ENCODE data around the gene FBXO8. TPM values are rescaled to one million over a fixed set of nuclear protein-coding genes. Genes with fewer than 3 reads are reported as not detected.

FBXO8 gene
- polyA plus RNA-seq, 1 of the 3 experiments (the other 2 are of a cell fraction), result 16.0 TPM

DNA sequence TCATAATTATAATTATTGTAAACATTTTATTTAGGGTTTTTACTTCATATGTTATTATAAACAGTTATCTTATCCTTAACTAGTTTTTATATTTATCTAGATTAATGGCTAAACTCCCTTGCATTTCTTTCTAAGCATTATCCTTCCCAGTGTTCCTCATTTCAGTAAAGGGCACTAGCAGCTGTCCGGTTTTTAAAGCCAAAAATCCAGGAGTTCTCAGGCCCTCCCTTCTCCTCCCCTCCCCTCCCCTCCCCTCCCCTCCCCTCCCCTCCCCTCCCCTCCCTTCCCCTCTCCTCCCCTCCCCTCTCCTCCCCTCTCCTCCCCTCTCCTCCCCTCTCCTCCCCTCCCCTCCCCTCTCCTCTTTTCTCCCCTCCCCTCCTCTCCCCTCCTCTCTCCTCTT is 58.9 kb downstream of the FBXO8 start:
- H3K9ac ChIP-seq, result no peak overlapping the region
- no peaks in the 10 kb centered on the region for H3K9me3 ChIP-seq
- TF ChIP-seq, protein P1, sequence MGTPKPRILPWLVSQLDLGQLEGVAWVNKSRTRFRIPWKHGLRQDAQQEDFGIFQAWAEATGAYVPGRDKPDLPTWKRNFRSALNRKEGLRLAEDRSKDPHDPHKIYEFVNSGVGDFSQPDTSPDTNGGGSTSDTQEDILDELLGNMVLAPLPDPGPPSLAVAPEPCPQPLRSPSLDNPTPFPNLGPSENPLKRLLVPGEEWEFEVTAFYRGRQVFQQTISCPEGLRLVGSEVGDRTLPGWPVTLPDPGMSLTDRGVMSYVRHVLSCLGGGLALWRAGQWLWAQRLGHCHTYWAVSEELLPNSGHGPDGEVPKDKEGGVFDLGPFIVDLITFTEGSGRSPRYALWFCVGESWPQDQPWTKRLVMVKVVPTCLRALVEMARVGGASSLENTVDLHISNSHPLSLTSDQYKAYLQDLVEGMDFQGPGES (IDR thresholded peaks at IDR 0.05; ENCODE audit: low read depth, low read length), result no peak
- TF ChIP-seq JUND (IDR thresholded peaks at IDR 0.05), result no peak
- TF ChIP-seq, protein P2, sequence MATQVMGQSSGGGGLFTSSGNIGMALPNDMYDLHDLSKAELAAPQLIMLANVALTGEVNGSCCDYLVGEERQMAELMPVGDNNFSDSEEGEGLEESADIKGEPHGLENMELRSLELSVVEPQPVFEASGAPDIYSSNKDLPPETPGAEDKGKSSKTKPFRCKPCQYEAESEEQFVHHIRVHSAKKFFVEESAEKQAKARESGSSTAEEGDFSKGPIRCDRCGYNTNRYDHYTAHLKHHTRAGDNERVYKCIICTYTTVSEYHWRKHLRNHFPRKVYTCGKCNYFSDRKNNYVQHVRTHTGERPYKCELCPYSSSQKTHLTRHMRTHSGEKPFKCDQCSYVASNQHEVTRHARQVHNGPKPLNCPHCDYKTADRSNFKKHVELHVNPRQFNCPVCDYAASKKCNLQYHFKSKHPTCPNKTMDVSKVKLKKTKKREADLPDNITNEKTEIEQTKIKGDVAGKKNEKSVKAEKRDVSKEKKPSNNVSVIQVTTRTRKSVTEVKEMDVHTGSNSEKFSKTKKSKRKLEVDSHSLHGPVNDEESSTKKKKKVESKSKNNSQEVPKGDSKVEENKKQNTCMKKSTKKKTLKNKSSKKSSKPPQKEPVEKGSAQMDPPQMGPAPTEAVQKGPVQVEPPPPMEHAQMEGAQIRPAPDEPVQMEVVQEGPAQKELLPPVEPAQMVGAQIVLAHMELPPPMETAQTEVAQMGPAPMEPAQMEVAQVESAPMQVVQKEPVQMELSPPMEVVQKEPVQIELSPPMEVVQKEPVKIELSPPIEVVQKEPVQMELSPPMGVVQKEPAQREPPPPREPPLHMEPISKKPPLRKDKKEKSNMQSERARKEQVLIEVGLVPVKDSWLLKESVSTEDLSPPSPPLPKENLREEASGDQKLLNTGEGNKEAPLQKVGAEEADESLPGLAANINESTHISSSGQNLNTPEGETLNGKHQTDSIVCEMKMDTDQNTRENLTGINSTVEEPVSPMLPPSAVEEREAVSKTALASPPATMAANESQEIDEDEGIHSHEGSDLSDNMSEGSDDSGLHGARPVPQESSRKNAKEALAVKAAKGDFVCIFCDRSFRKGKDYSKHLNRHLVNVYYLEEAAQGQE (IDR thresholded peaks at IDR 0.05; ENCODE audit: low read depth, low read length), result no peak
- no peak for TF ChIP-seq CHD2 (IDR thresholded peaks at IDR 0.05; ENCODE audit: low read length, partially characterized antibody)
- no peak for TF ChIP-seq RFX5 (IDR thresholded peaks at IDR 0.05; ENCODE audit: low read length)
- TF ChIP-seq SMC3 (IDR thresholded peaks at IDR 0.05; ENCODE audit: low read depth, low read length), result no peak
- TF ChIP-seq, protein P3, sequence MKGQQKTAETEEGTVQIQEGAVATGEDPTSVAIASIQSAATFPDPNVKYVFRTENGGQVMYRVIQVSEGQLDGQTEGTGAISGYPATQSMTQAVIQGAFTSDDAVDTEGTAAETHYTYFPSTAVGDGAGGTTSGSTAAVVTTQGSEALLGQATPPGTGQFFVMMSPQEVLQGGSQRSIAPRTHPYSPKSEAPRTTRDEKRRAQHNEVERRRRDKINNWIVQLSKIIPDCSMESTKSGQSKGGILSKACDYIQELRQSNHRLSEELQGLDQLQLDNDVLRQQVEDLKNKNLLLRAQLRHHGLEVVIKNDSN (IDR thresholded peaks at IDR 0.05; ENCODE audit: borderline replicate concordance, low read depth), result no peak
- TF ChIP-seq, protein P4, sequence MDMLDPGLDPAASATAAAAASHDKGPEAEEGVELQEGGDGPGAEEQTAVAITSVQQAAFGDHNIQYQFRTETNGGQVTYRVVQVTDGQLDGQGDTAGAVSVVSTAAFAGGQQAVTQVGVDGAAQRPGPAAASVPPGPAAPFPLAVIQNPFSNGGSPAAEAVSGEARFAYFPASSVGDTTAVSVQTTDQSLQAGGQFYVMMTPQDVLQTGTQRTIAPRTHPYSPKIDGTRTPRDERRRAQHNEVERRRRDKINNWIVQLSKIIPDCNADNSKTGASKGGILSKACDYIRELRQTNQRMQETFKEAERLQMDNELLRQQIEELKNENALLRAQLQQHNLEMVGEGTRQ (IDR thresholded peaks at IDR 0.05; ENCODE audit: borderline replicate concordance, low read depth, low read length), result no peak
- TF ChIP-seq, protein P5, sequence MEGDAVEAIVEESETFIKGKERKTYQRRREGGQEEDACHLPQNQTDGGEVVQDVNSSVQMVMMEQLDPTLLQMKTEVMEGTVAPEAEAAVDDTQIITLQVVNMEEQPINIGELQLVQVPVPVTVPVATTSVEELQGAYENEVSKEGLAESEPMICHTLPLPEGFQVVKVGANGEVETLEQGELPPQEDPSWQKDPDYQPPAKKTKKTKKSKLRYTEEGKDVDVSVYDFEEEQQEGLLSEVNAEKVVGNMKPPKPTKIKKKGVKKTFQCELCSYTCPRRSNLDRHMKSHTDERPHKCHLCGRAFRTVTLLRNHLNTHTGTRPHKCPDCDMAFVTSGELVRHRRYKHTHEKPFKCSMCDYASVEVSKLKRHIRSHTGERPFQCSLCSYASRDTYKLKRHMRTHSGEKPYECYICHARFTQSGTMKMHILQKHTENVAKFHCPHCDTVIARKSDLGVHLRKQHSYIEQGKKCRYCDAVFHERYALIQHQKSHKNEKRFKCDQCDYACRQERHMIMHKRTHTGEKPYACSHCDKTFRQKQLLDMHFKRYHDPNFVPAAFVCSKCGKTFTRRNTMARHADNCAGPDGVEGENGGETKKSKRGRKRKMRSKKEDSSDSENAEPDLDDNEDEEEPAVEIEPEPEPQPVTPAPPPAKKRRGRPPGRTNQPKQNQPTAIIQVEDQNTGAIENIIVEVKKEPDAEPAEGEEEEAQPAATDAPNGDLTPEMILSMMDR (IDR thresholded peaks at IDR 0.05), result no peak
- no peak for TF ChIP-seq TEAD4 (IDR thresholded peaks at IDR 0.05; ENCODE audit: borderline replicate concordance, insufficient read depth)
- no peak for TF ChIP-seq MEF2A (IDR thresholded peaks at IDR 0.05; ENCODE audit: borderline replicate concordance, low read depth)
- TF ChIP-seq, protein P6, sequence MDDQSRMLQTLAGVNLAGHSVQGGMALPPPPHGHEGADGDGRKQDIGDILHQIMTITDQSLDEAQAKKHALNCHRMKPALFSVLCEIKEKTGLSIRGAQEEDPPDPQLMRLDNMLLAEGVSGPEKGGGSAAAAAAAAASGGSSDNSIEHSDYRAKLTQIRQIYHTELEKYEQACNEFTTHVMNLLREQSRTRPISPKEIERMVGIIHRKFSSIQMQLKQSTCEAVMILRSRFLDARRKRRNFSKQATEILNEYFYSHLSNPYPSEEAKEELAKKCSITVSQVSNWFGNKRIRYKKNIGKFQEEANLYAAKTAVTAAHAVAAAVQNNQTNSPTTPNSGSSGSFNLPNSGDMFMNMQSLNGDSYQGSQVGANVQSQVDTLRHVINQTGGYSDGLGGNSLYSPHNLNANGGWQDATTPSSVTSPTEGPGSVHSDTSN (IDR thresholded peaks at IDR 0.05), result no peak
- no peak for TF ChIP-seq GATA2 (CRISPR knock-in tag; IDR thresholded peaks at IDR 0.05)
- TF ChIP-seq FOXJ3 (CRISPR knock-in tag; IDR thresholded peaks at IDR 0.05), result no peak
- no peak for TF ChIP-seq FOXM1 (IDR thresholded peaks at IDR 0.05; ENCODE audit: low read depth)
- no peak for DNase-seq
- CTCF ChIA-PET, result interaction anchor here (1.6 kb wide), 1 partner anchor 14 kb away, joined by 4 read pairs; no protein-coding TSS in a partner anchor
- no peaks in the 10 kb centered on the region for H3K9me2 ChIP-seq
- H3K27ac ChIP-seq (ENCODE audit: low read depth in 2 of 2, low read length in 1 of 2), result no peak overlapping the region; a peak in 1 of 4 replicates
- POLR2A ChIA-PET, result no interaction called here
- no peak overlapping the region for H2AFZ ChIP-seq (ENCODE audit: low read depth)
- H3K4me2 ChIP-seq, result no peak overlapping the region
- H4K20me1 ChIP-seq (ENCODE audit: insufficient read depth), result no peaks in the 10 kb centered on the region
- peaks cover 0 to 16% of the 10 kb centered on the region in 2 experiments; a peak in 2 of 4 replicates for H3K4me1 ChIP-seq (ENCODE audit: control insufficient read depth in 1 of 2, insufficient read depth in 2 of 2, low read depth in 1 of 2, low read length in 1 of 2)
- no peaks in the 10 kb centered on the region for H3K36me3 ChIP-seq (replicated peaks in 1 of 2; ENCODE audit: control insufficient read depth in 1 of 2, insufficient read depth in 2 of 2, low read length in 1 of 2)
- no peak overlapping the region for H3K4me3 ChIP-seq (ENCODE audit: low read depth in 2 of 2, low read length in 1 of 2)
- no peaks in the 10 kb centered on the region for H3K27me3 ChIP-seq (ENCODE audit: insufficient read depth)
- no peaks in the 10 kb centered on the region for H3K79me2 ChIP-seq (ENCODE audit: insufficient read depth)
- H3F3A ChIP-seq (replicated peaks; ENCODE audit: insufficient read depth), result peaks cover 7% of the 10 kb centered on the region
- 100% methylated on average over 1 of the region's 1 CpG for WGBS (ENCODE audit: low lambda C conversion rate)
